Activated B cell treated with CpG ODN at 0.5 μM for 24 hours (primary cell): ENCODE results near the gene RGS1. TPM values are rescaled to one million over a fixed set of nuclear protein-coding genes. Genes with fewer than 3 reads are reported as not detected.
"Not testable (repeated sequence)": the region's sequence is repeated elsewhere in the genome, so short reads cannot be mapped to it uniquely, and the experiment has no call there.

Experiments used
- ATAC-seq: fragments of 200-7000 bp; cut with Tn5 transposase; one replicate; pipeline ENCODE4 v1.10.0; 2021; ENCODE audit warnings: low read depth, mild to moderate bottlenecking, moderate library complexity
- CTCF ChIA-PET: fragments of 350-600 bp; sonication (Branson Sonifier 250); formaldehyde crosslinking; loops from one replicate; lab custom pipeline; 2021; ENCODE audit warnings: antibody characterized with exemption; lab: Charles Lee
- POLR2A ChIA-PET: fragments of 350-600 bp; sonication (Branson Sonifier 250); formaldehyde crosslinking; loops from one replicate; lab custom pipeline; 2021; ENCODE audit warnings: antibody characterized with exemption; lab: Charles Lee
- DNase-seq: peaks from one replicate; pipeline ENCODE4 v3.0.0; 2022
- H3K27ac Mint-ChIP-seq: one replicate; pipeline ENCODE4 v1.8.0; 2020; ENCODE audit warnings: mixed read lengths
- H3K27me3 Mint-ChIP-seq: one replicate; pipeline ENCODE4 v1.8.0; 2021; ENCODE audit warnings: mixed read lengths
- H3K36me3 Mint-ChIP-seq: one replicate; pipeline ENCODE4 v1.8.0; 2021; ENCODE audit warnings: low read depth, mixed read lengths
- H3K4me1 Mint-ChIP-seq: one replicate; pipeline ENCODE4 v1.8.0; 2021; ENCODE audit warnings: mixed read lengths
- H3K4me3 Mint-ChIP-seq: one replicate; pipeline ENCODE4 v1.8.0; 2020; ENCODE audit warnings: mild to moderate bottlenecking, mixed read lengths
- H3K9me3 Mint-ChIP-seq: one replicate; pipeline ENCODE4 v1.8.0; 2020; ENCODE audit warnings: mixed read lengths
- CTCF ChIP-seq: fragments of 200-600 bp; IDR thresholded peaks from one replicate; pipeline ENCODE4 v1.8.0; 2022; ENCODE audit warnings: antibody characterized with exemption, mild to moderate bottlenecking
- intact Hi-C: fragments of 100-400 bp; cut with micrococcal nuclease; formaldehyde crosslinking; loops from one replicate; pipeline ENCODE4 v1.15.1; 2024
- total RNA-seq: library from RNA; stranded (reverse); gene quantifications from 2 replicates; pipeline ENCODE4 v1.2.3, GENCODE V29; 2022

Gene RGS1
- total RNA-seq, 1 donor from 2014 or later = 56.8 TPM

- peak overlapping the region; percentile 65 for H3K27ac Mint-ChIP-seq
- no peak for TF ChIP-seq CTCF
- no peaks in the 10 kb centered on the region for H3K27me3 Mint-ChIP-seq
- ChIA-PET POLR2A (interaction anchor here (0.7 kb wide), 1 partner anchor 12 kb away, joined by 3 read pairs; no protein-coding TSS in a partner anchor), CTCF (interaction anchor here (1.0 to 1.8 kb wide), 3 partner anchors 13 to 80 kb away, joined by 3 to 7 read pairs (median 4); no protein-coding TSS in a partner anchor)
- no peak for ATAC-seq
- no peaks in the 10 kb centered on the region for H3K9me3 Mint-ChIP-seq
- H3K4me1 Mint-ChIP-seq = peaks cover 23% of the 10 kb centered on the region
- DNase-seq = no peak
- intact Hi-C loops = loop anchor here (1.0 kb wide), 5 partner anchors 8 to 45 kb away; partner anchors contain the start of gene RGS1
- no peaks in the 10 kb centered on the region for H3K36me3 Mint-ChIP-seq
- no peak overlapping the region for H3K4me3 Mint-ChIP-seq
These were observed 45.8 kb upstream of the RGS1 start for GRCh38 chr1:192529811-192530210.

- POLR2A ChIA-PET = interaction anchor here (0.7 kb wide), 1 partner anchor 12 kb away, joined by 3 read pairs; no protein-coding TSS in a partner anchor
- Mint-ChIP-seq H3K27me3 (no peaks in the 10 kb centered on the region), H3K4me1 (peaks cover 23% of the 10 kb centered on the region), H3K27ac (peak overlapping the region; percentile 65), H3K4me3 (peak overlapping the region; percentile 60), H3K36me3 (no peaks in the 10 kb centered on the region), H3K9me3 (no peaks in the 10 kb centered on the region)
- ATAC-seq (peak; percentile 98), DNase-seq (no peak)
- CTCF ChIA-PET = interaction anchor here (1.0 to 1.8 kb wide), 3 partner anchors 13 to 79 kb away, joined by 3 to 7 read pairs (median 4); no protein-coding TSS in a partner anchor
- no peak for TF ChIP-seq CTCF
- intact Hi-C loops = loop anchor here (1.0 kb wide), 5 partner anchors 8 to 45 kb away; partner anchors contain the start of gene RGS1
These were observed 45.3 kb upstream of the RGS1 start for GRCh38 chr1:192530254-192530653.

- H3K36me3 Mint-ChIP-seq, H3K9me3 Mint-ChIP-seq, H3K27me3 Mint-ChIP-seq, intact Hi-C loops, DNase-seq, ATAC-seq, CTCF ChIA-PET, H3K4me3 Mint-ChIP-seq, H3K27ac Mint-ChIP-seq, POLR2A ChIA-PET: not testable (repeated sequence)
- H3K4me1 Mint-ChIP-seq = peaks cover 23% of the 10 kb centered on the region
These were observed 44.4 kb upstream of the RGS1 start for GRCh38 chr1:192531037-192531703.

- Mint-ChIP-seq H3K4me1 (peaks cover 46% of the 10 kb centered on the region), H3K36me3 (no peaks in the 10 kb centered on the region), H3K27ac (no peak overlapping the region), H3K4me3 (no peak overlapping the region), H3K9me3 (no peaks in the 10 kb centered on the region), H3K27me3 (no peaks in the 10 kb centered on the region)
- ChIA-PET POLR2A (interaction anchor here (1.1 kb wide), 1 partner anchor 18 kb away, joined by 3 read pairs; no protein-coding TSS in a partner anchor), CTCF (interaction anchor here (0.6 kb wide), 1 partner anchor 16 kb away, joined by 3 read pairs; no protein-coding TSS in a partner anchor)
- ATAC-seq (no peak), DNase-seq (no peak)
- TF ChIP-seq CTCF = no peak
- intact Hi-C loops = loop anchor here (5.0 kb wide), 1 partner anchor 273 kb away; the partner anchor contains the start of gene RGS2
These were observed 40.9 kb upstream of the RGS1 start for GRCh38 chr1:192534666-192535065.

GRCh38 chr1:192535916-192536664 is 39.5 kb upstream of the RGS1 start:
- intact Hi-C loops = loop anchor here (5.0 kb wide), 1 partner anchor 271 kb away; the partner anchor contains the start of gene RGS2
- TF ChIP-seq CTCF = no peak
- Mint-ChIP-seq H3K27ac (no peak overlapping the region), H3K9me3 (no peaks in the 10 kb centered on the region), H3K36me3 (no peaks in the 10 kb centered on the region), H3K4me3 (no peak overlapping the region), H3K4me1 (peaks cover 49% of the 10 kb centered on the region), H3K27me3 (no peaks in the 10 kb centered on the region)
- POLR2A ChIA-PET = no interaction called here
- CTCF ChIA-PET = no interaction called here
- DNase-seq (no peak), ATAC-seq (no peak)
